ENCODE measurements around the gene UBXN10.

Gene UBXN10, protein sequence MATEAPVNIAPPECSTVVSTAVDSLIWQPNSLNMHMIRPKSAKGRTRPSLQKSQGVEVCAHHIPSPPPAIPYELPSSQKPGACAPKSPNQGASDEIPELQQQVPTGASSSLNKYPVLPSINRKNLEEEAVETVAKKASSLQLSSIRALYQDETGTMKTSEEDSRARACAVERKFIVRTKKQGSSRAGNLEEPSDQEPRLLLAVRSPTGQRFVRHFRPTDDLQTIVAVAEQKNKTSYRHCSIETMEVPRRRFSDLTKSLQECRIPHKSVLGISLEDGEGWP

GRCh38 chr1:20185834-20186782 is at the start of gene UBXN10, which contains the start of gene PLA2G2C:
Gene UBXN10 (plus strand): TSS chr1:20186096. CDS start chr1:20190562, 4,466 bp downstream.
Gene PLA2G2C (minus strand): TSS chr1:20186518. CDS start chr1:20177363, 9,155 bp downstream.
- no peak for DNase-seq (ENCODE audit: low spot score)

DNA sequence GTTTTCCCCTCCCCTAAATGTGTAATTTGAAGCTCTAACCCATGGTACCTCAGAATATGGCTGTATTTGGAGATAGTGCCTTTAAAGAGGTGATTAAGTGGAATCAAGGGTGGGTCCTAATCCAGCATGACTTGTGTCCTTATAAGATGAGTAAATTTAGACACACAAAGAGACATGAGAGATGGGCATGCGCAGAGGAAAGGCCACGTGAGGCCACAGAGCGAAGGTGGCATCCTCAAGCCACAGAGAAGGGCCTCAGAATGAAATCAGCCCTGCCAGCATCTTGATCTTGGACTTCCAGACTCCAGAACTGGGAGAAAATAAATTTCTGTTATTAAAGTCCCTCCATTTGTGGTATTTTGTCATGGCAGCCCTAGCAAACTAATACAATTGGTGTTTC is 49.6 kb upstream of the UBXN10 start:
- no peak for DNase-seq (ENCODE audit: low spot score)

DNA sequence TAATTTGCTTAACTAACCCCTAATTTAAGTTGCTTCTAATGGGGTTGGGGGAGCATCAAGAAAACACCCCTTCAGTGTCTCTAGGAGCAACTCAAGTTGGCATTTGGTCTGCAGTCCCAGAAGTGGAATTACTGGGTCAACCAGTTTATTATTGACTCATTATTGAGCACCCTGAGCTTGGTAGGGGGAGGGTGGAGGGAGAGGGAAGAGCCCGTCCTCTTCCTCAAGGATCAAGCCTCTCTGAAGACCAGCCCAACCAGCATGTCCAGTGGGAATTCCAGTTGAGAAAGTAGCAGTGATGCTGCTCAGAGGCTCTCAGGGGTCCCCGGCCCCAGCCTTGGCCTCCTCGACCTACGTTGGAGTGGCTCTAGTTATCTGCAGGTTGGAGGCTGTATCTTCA is 48.8 kb upstream of the UBXN10 start:
- no peak for DNase-seq (ENCODE audit: low spot score)

GRCh38 chr1:20137604-20138003 is 48.3 kb upstream of the UBXN10 start:
- DNase-seq (ENCODE audit: low spot score) = no peak

DNA sequence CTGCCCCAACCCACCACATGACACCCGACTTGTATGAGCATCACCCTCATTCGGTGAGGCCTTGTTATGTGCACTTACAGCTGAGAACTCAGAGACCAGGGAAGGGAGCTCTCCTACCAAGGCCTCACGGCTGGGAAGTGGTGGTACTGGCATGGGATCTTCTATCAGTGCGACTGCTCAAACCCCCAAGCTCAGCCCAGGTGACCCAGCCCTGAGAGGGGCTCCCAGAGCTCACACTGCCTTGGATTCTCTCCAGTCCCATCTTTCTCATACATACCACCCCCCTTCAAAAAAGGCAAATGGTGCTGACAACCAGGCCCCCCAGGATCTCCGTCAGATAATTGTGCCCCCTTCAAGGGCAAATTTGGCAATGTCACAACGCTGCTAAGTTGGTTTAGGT is 47.5 kb upstream of the UBXN10 start:
- DNase-seq (ENCODE audit: low spot score) = no peak

- DNase-seq (ENCODE audit: low spot score) = no peak
These were observed 46.8 kb upstream of the UBXN10 start, which contains the start of gene PLA2G2F for GRCh38 chr1:20138961-20139550. Gene PLA2G2F (plus strand): TSS chr1:20139323. CDS start chr1:20139428, 105 bp downstream.

DNA sequence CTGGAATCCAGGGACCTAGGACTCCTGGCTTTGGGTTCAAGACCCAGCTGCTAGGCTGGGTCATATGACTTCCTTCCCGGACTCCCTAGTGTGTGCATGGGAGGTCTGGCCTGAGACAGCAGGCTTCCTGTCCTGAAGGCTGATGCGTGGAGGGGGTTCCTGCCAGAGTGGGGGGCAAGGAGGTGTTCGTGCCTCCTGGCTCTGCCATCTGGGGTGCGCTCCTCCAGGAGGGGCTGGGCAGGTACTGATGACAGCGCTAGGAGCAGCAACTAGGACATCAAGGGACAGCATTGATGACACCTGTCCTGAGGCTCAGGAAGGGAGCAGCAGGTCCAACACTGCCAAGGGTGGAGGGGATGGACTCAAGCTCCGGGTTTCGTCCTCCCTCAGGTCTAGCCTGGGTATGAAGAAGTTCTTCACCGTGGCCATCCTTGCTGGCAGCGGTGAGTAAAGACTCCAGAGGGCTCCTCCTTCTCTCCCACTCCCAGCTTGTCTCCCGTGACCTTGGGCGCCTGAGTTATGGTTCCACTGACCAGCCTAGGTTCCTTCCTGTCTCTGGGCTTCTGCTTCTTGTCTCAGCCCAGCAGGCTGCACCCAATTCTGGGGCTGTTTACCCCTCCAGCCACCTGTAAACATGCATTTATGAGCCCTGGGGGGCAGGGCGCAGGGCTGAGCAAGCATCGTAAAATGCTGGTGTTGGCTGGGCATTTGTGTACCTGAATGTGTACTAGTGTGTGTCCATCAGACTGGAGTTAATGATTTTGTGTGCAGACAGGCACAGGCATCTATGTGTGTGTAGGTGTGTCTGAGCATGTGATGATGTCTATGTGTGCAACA is 45.9 kb upstream of the UBXN10 start:
- no peak for DNase-seq (ENCODE audit: low spot score)

DNA sequence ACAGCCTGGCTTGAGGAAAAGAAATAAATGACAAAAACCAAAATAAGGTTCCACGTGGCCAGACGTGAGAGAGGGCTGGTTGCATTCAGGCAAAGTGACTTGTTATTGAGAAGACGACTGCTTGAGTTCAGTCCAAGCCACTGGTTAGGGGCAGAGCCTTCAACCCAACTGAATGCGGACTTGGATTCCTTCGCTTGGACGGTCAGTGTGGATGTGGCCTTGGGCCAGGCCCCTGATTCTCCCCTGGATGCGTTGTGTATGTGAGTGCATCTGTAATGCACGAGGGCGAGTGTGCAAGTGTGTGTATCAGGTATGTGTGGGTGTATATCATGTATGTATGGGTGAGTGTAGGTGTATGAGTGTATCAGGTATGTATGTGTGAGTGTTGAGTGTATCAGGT is 44.9 kb upstream of the UBXN10 start:
- no peak for DNase-seq (ENCODE audit: low spot score)

DNA sequence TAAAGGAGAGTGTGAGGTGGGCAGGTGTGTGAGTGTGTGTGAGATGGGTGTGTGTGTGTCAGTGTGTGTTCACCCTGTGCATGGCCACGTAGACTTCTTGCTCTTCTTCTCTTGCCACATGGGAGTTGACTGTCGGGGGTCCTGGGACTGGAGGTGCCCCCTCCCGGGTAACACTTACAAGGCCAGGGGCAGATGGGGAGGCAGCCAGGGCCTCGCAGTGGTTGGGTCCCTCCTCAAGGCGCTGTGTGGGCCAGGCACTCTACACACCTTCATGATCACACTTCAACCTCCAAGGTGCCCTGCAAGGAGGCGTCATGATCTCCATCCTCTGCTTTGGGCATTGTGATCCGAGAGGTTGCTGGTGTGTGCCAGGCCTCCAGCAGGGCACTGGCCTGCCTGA is 44.4 kb upstream of the UBXN10 start:
- no peak for DNase-seq (ENCODE audit: low spot score)

GRCh38 chr1:20142001-20142710 is 43.7 kb upstream of the UBXN10 start:
- no peak for DNase-seq (ENCODE audit: low spot score)

- DNase-seq (ENCODE audit: low spot score) = no peak
These were observed 42.6 kb upstream of the UBXN10 start for GRCh38 chr1:20143318-20143717.

DNA sequence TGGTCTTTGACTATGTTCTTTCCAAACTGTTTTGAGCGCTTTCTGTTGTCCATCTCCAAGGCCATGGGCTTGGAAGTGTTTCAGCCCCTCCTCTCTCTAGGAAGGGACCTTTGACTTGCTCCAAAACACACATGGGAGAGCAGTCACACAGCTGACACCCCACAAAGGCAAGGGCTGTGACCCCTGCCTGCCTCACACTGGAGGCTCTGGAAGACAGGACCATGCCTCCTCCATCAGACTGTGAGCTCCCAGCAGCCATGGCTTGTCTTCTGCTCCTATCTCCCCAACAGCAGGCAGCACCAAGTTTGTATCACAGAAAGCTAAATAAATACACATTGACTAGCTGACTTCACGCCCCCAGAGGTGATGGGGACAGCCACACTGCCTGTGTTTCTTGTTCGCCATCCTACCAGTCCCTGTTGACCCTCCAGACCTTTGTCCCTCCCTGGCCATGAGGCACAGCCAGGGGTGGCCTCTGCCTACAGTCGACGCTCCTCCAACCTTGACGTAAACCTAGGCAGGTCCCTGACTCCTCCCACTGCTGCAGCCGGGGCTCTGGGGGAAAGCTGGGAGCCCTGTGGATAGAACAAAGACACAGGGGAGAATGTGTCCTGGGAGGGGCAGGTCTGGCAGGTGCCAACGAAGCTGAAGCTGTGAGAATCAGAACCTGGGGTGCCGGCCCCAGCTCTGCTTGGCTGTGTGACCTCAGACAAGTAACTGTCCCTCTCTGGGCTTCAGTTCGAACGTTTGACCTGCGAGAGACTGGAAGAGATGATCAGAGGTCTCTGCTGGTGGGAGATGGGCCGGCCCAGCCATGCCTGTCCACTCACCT is 41.9 kb upstream of the UBXN10 start:
- DNase-seq (ENCODE audit: low spot score) = no peak

DNA sequence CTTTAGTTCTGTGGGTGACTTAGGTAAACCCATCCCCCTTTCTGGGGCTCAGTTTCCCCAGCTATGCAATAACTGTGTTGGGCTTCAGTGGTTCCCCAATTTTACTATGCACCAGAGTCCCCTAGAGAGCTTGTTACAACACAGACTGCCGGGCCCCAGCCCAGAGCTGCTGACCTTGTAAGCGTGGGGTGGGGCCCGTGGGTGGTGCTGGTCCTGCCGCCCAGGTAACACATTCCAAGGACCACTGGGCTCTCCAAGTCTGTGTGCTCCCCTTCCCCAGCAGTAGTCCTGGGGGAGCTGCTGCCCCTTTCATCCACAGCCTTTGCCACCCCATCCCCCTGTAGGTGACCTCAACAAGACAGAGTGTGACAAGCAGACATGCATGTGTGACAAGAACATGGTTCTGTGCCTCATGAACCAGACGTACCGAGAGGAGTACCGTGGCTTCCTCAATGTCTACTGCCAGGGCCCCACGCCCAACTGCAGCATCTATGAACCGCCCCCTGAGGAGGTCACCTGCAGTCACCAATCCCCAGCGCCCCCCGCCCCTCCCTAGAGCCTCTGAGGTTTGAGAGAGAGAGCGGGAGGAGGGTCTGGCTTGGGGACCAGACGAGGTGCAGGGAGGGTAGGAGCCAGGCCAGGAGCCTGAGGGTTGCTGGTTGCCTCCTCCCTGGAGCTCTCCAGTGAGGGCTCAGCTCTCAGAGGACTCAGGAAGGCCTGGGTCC is 37.9 kb upstream of the UBXN10 start:
- DNase-seq (ENCODE audit: low spot score) = no peak

DNA sequence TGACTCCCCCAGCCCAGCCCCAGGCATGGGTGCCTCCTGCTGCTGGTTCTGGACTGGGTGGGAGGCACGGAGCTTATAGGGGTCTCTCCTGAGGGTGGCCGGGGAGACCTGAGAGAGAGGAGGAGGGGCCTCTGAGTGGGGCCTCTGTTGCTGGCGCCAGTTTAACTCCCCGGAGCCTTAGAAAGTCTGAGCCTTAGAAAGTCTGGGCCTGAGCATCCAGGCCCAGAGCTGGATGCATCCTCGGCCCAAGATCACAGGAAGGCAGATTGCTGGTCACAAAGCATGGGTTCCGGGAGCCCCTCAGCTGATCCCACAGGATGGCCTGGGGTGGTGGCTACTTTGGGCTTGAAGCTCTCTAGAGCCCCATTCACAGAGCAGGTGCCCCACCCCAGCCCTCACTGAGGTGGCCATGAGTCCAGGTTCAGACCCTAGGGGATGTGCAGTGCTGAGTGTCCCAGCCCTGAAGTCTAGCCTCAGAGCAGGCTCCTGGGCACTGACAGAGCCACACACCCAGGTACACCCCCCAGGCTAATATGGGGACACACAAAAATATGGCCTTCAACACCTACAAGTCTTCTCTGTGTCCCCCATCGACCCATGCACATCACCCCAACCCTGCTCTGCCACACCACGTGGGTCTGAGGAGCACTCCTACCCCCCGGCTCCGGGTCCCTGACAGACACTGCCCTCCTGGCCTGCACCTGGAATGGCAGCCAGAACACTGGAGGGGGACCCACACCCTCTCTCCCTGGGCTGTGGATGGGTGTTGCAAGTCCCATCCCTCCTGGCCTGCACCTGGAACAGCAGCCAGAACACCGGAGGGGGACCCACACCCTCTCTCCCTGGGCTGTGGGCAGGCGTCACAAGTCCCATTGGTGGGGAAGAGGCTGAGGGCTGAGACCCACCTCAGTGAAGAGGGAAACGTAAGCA is 37.1 kb upstream of the UBXN10 start:
- no peak for DNase-seq (ENCODE audit: low spot score)

GRCh38 chr1:20149601-20150325 is 36.1 kb upstream of the UBXN10 start:
- DNase-seq (ENCODE audit: low spot score) = no peak

- DNase-seq (ENCODE audit: low spot score) = no peak
These were observed 35.6 kb upstream of the UBXN10 start for GRCh38 chr1:20150326-20150705.

DNA sequence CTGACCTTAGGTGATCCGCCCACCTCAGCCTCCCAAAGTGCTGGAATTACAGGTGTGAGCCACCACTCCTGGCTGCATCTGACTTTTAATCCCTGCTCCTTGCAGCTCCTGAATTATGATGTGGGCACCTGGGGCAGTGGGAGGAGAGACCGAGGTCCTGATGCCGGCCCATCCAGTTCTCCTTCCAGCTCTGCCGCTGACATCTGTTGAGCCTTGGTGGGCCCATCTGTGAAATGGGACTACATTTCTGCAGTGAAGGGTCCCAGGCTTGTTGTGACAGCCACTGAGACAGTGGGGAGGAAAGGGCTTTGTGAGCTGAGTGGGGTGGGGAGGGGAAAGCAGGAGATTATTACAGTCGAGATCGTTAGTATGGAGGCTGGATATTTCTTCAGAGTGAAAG is 34.9 kb upstream of the UBXN10 start:
- no peak for DNase-seq (ENCODE audit: low spot score)

Measured in kidney capillary endothelial cell (primary cell).